Stimulated activated CD8-positive, alpha-beta memory T cell treated with anti-CD3 and anti-CD28 coated beads, Interleukin-4, amount 100 ng/mL, for 4 hours (primary cell): ENCODE measurements around the gene SETBP1.

ENCODE experiments used
- DNase-seq, 2 donors: peaks; one replicate each; pipeline ENCODE4 v3.0.0-alpha.2; 2020; ENCODE audit warnings: low read depth in 2 of 2, low spot score in 1 of 2

SETBP1 gene

GRCh38 chr18:44679056-44679913 lies 1.4 kb upstream of the SETBP1 start:
- peak in 1 of 2 donors; percentile 54 for DNase-seq

- no peak for DNase-seq
Measured at GRCh38 chr18:44679914-44680272, 795 bp upstream of the SETBP1 start.

- no peak for DNase-seq
Measured at GRCh38 chr18:44681076-44681970, 635 bp downstream of the SETBP1 start.

DNA sequence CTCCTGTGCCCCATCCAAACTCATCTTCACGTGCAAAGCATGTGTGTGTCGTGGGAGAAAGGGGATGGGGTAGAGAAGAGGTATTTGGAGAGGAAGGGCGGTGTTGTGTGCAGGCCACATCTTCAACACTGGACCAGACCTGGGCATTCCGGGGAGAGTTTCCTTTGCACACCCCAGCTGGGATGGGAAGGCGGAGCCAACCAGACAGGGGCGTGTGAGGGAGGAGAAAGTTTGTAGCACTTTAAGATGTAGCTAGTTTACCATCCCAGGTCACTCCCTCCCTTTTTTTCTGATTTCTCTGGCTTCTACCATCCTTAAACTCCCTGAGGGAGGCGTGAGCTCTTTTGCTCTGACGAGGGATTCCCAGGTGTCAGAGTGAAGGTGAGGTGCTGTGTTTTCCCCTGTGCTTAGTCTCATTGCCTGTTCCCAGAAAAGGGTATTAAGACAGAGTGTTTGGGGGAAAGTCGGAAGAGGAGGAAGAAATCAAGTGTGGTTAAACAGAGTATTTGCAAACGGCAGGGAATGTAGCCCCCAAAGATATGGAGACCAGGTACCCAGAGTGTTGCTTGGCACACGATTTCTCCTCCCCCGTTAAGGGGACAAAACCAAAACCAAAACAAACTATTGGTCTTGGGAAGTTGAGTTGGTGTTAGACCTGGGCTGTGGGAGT lies 1.6 kb downstream of the SETBP1 start:
- no peak for DNase-seq

GRCh38 chr18:44682871-44683221 lies 2.2 kb downstream of the SETBP1 start:
- no peak for DNase-seq

GRCh38 chr18:44683556-44683955 lies 2.9 kb downstream of the SETBP1 start:
- DNase-seq, result no peak

GRCh38 chr18:44685296-44685695 lies 4.6 kb downstream of the SETBP1 start:
- no peak for DNase-seq

DNA sequence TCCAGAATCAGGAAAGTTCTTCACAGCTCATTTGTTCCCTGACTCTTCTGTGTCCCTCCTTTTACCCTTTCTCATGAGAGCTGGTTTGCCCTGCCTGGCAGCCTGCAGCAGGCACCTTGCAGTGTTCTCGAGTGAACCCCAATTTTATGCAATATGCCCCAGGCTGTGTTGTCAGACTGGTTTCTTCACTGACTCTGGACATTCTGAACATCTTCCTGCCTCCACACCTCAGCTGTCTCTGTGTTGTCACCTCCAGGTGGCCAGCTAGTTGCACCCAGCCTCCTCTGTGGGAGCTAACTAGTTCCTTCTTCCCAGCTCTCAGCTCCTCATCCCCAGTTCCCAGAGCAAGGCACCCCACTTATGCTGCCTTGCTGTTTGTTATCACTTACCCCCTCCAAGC lies 5.5 kb downstream of the SETBP1 start:
- no peak for DNase-seq

GRCh38 chr18:44687421-44687820 lies 6.7 kb downstream of the SETBP1 start:
- no peak for DNase-seq

DNA sequence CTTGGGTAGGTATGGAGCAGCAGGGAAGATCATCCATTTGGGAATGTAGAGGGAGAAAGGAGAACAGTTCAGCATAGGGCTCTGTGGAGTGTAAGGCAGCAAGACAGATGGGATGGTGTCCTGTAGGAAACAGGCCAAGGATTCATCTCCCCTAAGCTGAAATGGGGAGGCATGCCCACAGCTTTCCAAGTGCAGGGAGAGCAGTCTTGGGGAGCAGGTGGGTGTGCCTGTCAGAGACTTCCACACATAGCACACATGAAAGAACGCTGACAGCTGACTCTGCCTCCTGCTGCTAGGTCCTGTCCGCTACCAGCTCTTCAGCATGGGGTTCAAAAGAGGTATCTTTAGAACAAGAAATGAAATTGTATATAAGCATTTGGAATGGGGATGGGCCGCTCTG lies 9.0 kb downstream of the SETBP1 start:
- DNase-seq, result no peak

DNA sequence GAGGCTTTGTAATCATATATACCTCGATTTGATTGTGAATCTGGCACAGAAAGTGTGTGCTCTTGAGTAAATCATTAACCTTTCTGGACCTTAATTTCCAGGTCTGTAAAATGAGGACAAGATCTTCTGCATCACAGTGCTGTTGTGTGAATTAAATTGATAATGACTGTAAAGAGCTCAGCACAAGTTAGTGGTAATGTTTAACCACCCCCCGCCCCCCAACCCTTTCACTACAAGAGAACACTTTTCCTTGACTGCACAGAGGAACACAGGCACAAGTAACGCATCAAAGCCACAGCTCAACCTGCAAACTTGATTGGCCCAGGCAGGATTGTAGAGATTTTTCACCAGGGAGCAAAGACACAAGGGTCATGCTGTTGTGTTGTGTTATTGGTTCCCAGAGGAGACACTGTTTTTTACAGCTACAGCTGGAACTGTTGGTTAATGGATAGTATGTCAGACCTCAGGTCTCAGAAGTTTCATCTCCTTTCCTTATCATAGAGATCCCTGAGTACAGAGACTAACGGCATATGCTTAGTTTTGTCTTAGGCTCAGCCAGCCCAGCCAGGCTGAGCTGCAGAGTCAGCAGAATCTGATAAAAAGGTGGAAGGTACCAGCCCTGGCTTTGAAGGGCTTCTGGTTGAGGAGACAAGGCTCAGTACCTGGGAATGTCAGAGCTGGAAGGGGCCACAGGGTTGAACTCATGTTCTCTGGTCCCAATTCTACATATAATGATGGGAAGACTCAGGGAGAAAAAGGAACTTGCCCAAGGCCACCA lies 10.6 kb downstream of the SETBP1 start:
- no peak for DNase-seq

GRCh38 chr18:44693030-44693784 lies 12.5 kb downstream of the SETBP1 start:
- no peak for DNase-seq

DNA sequence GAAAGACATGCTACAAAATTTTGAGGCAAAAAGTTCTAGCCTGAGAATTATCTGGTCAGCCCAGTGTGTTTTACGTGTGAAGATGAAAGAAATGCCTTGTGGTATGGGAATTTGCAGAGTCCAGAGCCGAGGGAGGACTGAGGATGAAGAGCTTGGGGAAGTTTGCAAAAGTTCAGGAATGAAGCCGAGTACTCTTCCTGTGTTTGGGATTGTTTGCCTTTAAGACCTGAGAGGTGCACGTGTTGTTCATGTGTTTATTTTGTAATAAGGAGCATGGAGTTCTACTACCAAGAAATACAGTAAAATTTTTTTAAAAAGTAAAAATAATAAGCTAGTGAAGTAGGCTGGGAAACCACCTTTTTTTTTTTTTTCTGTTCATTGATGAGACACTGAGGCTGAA lies 14.8 kb downstream of the SETBP1 start:
- no peak for DNase-seq

- no peak for DNase-seq
Measured at GRCh38 chr18:44696892-44697291, 16.2 kb downstream of the SETBP1 start.

DNA sequence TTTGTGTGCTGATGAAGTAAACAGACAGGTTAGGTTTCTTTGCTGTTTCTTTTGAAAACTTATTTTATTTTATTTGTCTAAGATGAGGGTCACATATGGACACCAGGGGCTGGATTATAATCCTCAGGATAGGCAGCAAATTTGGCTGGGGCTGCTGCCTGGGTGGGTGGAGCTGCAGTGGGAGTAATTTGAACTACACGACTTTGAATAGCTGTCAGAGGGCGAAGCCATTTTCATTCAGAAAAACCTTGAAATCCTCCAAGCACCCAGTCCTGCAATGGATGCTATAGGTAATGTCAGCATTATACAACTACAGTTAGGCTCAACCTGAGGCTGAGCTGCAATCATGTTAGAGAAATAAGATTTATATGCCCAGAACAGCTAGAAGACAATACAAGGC lies 16.6 kb downstream of the SETBP1 start:
- DNase-seq, result no peak

GRCh38 chr18:44698518-44698917 lies 17.8 kb downstream of the SETBP1 start:
- no peak for DNase-seq

- DNase-seq, result no peak
Measured at GRCh38 chr18:44699572-44700261, 19.0 kb downstream of the SETBP1 start.

- no peak for DNase-seq
Measured at GRCh38 chr18:44700652-44701051, 20.0 kb downstream of the SETBP1 start.

DNA sequence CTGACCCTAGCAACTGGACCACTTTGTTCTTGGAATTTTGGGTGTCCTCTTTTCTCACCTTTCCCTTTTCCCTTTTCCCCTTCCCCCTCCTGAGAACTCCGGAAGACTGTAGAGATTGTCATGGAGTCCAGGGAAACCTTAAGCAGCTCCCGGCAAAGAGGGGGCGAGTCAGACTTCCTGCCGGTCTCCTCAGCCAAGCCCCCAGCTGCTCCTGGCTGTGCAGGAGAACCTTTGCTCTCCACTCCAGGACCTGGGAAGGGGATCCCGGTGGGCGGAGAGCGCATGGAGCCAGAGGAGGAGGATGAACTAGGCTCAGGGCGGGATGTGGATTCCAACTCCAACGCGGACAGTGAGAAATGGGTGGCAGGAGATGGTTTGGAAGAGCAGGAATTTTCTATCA lies 20.5 kb downstream of the SETBP1 start:
- DNase-seq, result no peak

GRCh38 chr18:44702594-44702993 lies 21.9 kb downstream of the SETBP1 start:
- no peak for DNase-seq
